Esophagus squamous epithelium (tissue), 5 donors: ENCODE data around the gene MVB12B. TPM values are rescaled to one million over a fixed set of nuclear protein-coding genes. Genes with fewer than 3 reads are reported as not detected.

Experiments
- DNase-seq: peaks from one replicate; lab custom pipeline; 2025; lab: John Stamatoyannopoulos, UW
- H3K27ac ChIP-seq, 4 donors: fragments of 200-600 bp; sonication (generic); one replicate each; pipeline ENCODE4 v1.5.1; 2016 to 2019; ENCODE audit warnings: mild to moderate bottlenecking in 1 of 4
- H3K27me3 ChIP-seq, 4 donors: fragments of 200-600 bp; sonication (generic); 1 replicate in 3 of 4; 2 replicates in 1 of 4; pipeline versions ENCODE4 v1.5.1 to v1.6.0; 2017 to 2021; ENCODE audit warnings: antibody characterized with exemption in 1 of 4
- H3K36me3 ChIP-seq, 3 donors: fragments of 200-600 bp; sonication (generic); one replicate each; pipeline ENCODE4 v1.5.1; 2016 to 2019
- H3K4me1 ChIP-seq, 3 donors: fragments of 200-600 bp; sonication (generic); one replicate each; pipeline ENCODE4 v1.5.1; 2017 to 2019
- H3K4me3 ChIP-seq, 4 donors: fragments of 200-600 bp; sonication (generic); 1 replicate in 3 of 4; 2 replicates in 1 of 4; pipeline ENCODE4 v1.5.1; 2016 to 2019; ENCODE audit warnings: mild to moderate bottlenecking in 2 of 4, moderate library complexity in 1 of 4
- H3K9me3 ChIP-seq, 3 donors: fragments of 200-600 bp; sonication (generic); one replicate each; pipeline ENCODE4 v1.5.1; 2016 to 2019
- POLR2A ChIP-seq, 4 donors: fragments of 450-650 bp; IDR thresholded peaks; one replicate each; pipeline ENCODE4 v1.6.1; 2017; ENCODE audit warnings: antibody characterized with exemption in 4 of 4, mild to moderate bottlenecking in 4 of 4, moderate library complexity in 3 of 4
- WGBS, 2 donors: methylation state at CpG; one replicate each; pipeline ENCODE4 v1.1.5; 2018; 5-methylcytosine and 5-hydroxymethylcytosine counted together
- intact Hi-C: fragments of 100-400 bp; cut with DNase I; formaldehyde crosslinking; loops from one replicate; pipeline ENCODE4 v1.15.0; 2022
- total RNA-seq, 4 donors: library from RNA; depleted of rRNA; stranded (reverse); fragments of >200 nt; gene quantifications; one replicate each; pipeline ENCODE4 v1.1.0, GENCODE V29; 2016
- TF ChIP-seq, protein P1 (sequence below), 6 experiments: fragments of 450-650 bp in 4 of 6; fragments of 200-600 bp in 2 of 6; sonication (generic) in 2 of 6; IDR thresholded peaks; one replicate each; pipeline ENCODE4 v1.5.1; 2016 to 2019; ENCODE audit warnings: antibody characterized with exemption in 6 of 6, mild to moderate bottlenecking in 4 of 6, moderate library complexity in 4 of 6
- donor health status: DM: yes; HTN: yes; CAD: no.

The MVB12B gene
- total RNA-seq, 4 donors from 2014 or later = 3.2 to 13.2 (median 5.3) TPM

DNA sequence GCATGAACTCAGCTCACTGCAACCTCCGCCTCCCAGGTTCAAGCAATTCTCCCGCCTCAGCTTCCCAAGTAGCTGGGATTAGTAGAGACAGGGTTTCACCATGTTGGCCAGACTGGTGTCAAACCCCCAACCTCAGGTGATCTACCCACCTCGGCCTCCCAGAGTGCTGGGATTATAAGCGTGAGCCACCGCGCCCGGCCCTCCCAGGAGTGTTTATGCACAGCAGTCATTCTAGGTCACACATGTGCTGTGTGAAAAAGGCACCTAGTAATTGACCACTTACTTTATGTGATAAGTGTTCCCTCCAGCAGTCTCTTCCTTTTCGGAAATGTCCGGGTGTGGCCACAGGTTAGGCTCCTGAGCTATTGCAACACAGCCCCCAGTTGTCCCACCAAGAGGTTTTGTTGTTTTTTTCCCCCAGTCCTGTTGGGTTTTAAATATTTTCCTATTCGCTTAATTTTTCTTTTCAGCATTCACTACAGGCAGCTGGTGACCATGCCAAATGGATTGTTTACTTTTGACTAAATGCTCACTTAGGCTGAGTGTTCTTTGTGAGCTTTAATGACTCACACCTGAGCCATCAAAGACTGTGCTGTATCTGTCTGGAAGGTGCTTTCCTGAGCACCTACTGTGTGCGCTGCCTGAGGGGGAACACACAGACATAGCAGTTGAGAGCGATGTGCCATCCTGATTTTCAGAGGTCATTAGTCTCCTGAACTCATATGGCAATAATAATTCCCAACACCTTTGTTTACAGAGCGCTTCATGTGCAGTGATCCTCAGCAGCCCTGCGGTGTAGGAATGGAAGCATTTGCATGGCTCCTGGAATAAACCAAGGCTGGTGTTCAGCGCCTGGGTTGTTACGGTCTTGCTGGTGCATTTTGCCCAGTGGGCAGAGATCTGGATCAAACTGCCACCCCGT is 94.3 kb downstream of the MVB12B start:
- Histone ChIP-seq H3K4me3 (no peak overlapping the region), H3K27me3 (no peaks in the 10 kb centered on the region), H3K27ac (no peak overlapping the region), H3K9me3 (no peaks in the 10 kb centered on the region), H3K36me3 (peaks cover 0 to 44% (median 0%) of the 10 kb centered on the region in 3 donors), H3K4me1 (peaks cover 0 to 15% (median 0%) of the 10 kb centered on the region in 3 donors)
- no peak for TF ChIP-seq POLR2A (IDR thresholded peaks at IDR 0.05)
- TF ChIP-seq, protein P1, sequence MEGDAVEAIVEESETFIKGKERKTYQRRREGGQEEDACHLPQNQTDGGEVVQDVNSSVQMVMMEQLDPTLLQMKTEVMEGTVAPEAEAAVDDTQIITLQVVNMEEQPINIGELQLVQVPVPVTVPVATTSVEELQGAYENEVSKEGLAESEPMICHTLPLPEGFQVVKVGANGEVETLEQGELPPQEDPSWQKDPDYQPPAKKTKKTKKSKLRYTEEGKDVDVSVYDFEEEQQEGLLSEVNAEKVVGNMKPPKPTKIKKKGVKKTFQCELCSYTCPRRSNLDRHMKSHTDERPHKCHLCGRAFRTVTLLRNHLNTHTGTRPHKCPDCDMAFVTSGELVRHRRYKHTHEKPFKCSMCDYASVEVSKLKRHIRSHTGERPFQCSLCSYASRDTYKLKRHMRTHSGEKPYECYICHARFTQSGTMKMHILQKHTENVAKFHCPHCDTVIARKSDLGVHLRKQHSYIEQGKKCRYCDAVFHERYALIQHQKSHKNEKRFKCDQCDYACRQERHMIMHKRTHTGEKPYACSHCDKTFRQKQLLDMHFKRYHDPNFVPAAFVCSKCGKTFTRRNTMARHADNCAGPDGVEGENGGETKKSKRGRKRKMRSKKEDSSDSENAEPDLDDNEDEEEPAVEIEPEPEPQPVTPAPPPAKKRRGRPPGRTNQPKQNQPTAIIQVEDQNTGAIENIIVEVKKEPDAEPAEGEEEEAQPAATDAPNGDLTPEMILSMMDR (IDR thresholded peaks at IDR 0.05) = no peak
- 67 to 75% methylated on average over 10 to 15 of the region's 17 CpGs for WGBS, 2 donors
- intact Hi-C loops = no loop called here
- DNase-seq = no peak

DNA sequence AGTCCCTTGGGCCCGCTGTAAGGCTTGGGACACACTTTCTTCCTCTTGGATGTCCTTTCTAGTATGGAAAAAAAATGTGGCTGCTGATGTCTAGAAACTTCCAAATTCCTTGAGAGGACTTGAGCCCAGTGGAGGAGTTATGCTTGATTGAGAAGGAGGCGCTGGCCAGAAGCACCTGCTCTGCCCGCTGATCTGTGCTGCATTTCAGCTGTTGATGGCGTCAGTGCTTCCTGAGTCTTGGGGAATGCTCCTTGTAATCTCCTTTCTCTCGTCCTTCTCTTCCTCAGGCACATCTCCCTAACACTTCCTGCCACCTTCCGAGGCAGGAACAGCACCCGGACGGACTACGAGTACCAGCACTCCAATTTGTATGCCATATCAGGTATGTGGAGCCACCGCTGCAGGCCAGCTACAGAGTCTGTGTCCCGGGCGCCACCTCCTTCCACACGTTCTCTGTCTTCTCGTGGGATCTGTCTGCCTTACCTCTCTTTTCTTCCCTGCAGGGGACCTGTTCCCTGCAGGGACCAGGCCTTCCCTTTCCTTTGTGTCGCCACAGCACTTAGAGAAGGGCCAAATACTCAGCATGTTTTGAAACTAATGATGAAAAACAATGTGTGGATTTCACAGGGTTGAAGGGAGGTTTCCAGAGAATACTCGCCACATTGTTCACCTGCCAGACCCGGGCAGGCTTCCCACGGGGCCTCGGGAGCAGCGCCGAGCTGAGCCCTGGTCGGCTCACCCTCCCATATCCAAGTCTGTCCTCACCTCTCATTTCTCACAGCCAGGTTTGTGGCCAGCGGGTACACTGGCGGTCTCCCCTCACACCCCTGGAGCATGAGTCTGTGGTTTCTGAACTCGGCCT is 95.2 kb downstream of the MVB12B start:
- Histone ChIP-seq H3K9me3 (no peaks in the 10 kb centered on the region), H3K36me3 (peaks cover 0 to 47% (median 0%) of the 10 kb centered on the region in 3 donors), H3K4me1 (peaks cover 0 to 15% (median 0%) of the 10 kb centered on the region in 3 donors), H3K4me3 (no peak overlapping the region), H3K27ac (no peak overlapping the region), H3K27me3 (no peaks in the 10 kb centered on the region)
- 82 to 85% methylated on average over 15 to 25 of the region's 25 CpGs for WGBS, 2 donors
- intact Hi-C loops = no loop called here
- TF ChIP-seq POLR2A (IDR thresholded peaks at IDR 0.05) = no peak
- TF ChIP-seq, protein P1 (IDR thresholded peaks at IDR 0.05) = no peak
- DNase-seq = no peak

DNA sequence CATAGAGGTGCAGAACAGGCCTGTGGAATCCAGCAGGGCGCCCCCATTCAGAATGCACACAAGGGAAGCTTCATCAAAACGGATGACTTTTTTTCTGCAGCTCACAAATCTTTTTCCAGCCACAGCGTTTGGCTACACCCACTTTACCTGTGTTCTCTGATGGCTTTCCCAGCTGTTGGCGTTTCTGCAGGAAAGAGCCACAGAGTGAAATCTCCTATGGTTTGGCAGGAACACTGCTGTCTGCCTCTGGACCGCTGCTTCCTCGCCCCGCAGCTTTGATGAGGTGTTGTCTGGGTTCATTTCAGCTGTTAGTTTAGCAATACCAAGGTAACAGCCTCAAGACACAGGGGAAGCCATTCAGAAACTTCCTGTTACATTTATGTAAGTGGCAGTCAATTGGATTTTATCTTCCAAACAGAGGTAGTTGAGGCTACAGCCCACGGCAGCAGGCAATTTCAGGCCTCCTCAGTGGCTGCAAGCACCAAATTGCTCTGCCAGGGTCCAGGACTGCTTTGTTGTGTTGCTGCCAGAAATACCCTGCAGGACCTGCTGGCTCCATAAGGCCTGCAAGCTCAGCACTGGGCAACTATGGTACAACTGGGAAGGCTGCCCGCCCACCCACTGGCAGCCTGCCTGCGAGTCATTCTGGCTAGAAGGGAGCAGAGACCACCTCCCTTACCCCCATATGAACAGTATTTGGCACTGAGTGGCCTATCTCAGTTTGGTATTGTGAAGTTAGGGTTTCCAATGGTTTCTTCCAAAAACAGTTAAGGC is 96.7 kb downstream of the MVB12B start:
- intact Hi-C loops = no loop called here
- Histone ChIP-seq H3K9me3 (no peaks in the 10 kb centered on the region), H3K36me3 (peaks cover 0 to 47% (median 0%) of the 10 kb centered on the region in 3 donors), H3K27me3 (no peaks in the 10 kb centered on the region), H3K27ac (no peak overlapping the region), H3K4me1 (peaks cover 0 to 15% (median 0%) of the 10 kb centered on the region in 3 donors), H3K4me3 (no peak overlapping the region)
- TF ChIP-seq POLR2A (IDR thresholded peaks at IDR 0.05) = no peak
- TF ChIP-seq, protein P1 (IDR thresholded peaks at IDR 0.05) = no peak
- DNase-seq = no peak
- WGBS, 2 donors = 40 to 73% methylated on average over 8 to 9 of the region's 10 CpGs

DNA sequence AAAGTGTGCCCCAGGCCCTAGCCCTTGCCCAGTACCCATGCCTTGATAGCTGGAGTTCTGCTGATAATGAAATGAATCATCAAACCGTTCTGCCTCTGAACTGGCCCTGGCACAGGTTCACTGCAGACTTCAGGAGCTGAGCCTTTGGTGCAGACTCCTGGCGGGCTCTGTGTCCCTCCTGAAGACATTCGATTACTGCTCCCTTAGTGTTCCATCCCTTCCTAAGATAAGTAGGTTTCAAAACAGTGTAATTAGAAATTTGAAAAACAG is 97.2 kb downstream of the MVB12B start:
- 66 to 75% methylated on average over 3 of the region's 3 CpGs for WGBS, 2 donors
- DNase-seq = no peak

More for the DNA sequence above, 97.2 kb downstream of the MVB12B start:
- Histone ChIP-seq H3K27ac (no peak overlapping the region), H3K4me1 (peaks cover 0 to 15% (median 0%) of the 10 kb centered on the region in 3 donors), H3K27me3 (no peaks in the 10 kb centered on the region), H3K9me3 (no peaks in the 10 kb centered on the region), H3K36me3 (peaks cover 0 to 47% (median 0%) of the 10 kb centered on the region in 3 donors), H3K4me3 (no peak overlapping the region)
- no peak for TF ChIP-seq POLR2A (IDR thresholded peaks at IDR 0.05)
- TF ChIP-seq, protein P1 (IDR thresholded peaks at IDR 0.05) = no peak
- intact Hi-C loops = no loop called here
